H1 (cell line): Measurements from ENCODE around the gene ARID1B. TPM values are rescaled to one million over a fixed set of nuclear protein-coding genes. Genes with fewer than 3 reads are reported as not detected.

Experiments
- CTCF ChIA-PET: fragments of 300-600 bp; sonication (Branson Sonifier 250); formaldehyde crosslinking; loops from one replicate; lab custom pipeline; 2021; ENCODE audit not compliant: partially characterized antibody; lab: Charles Lee
- POLR2A ChIA-PET: fragments of 300-600 bp; sonication (Branson Sonifier 250); formaldehyde crosslinking; loops from one replicate; lab custom pipeline; 2021; ENCODE audit warnings: inconsistent platforms; ENCODE audit not compliant: partially characterized antibody; lab: Charles Lee
- DNase-seq, 2 experiments: peaks; one replicate each; pipeline versions ENCODE4 v3.0.0 to v3.0.0-alpha.2; 2010 to 2022; ENCODE audit warnings: low spot score in 2 of 2, low read depth in 1 of 2, mixed read lengths in 1 of 2
- FAIRE-seq: peaks from 2 replicates; lab custom pipeline; 2011; peaks lifted over from hg19 to GRCh38; lab: Jason Lieb, UNC
- H2AFZ ChIP-seq: 2 replicates; pipeline ENCODE4 v1.8.1; 2012; ENCODE audit warnings: low read length, inconsistent platforms
- H2AK5ac ChIP-seq: 2 replicates; pipeline ENCODE4 v1.6.1; 2013; ENCODE audit warnings: low read depth, low read length
- H2BK120ac ChIP-seq: replicated peaks from 2 replicates; pipeline ENCODE3; 2013; ENCODE audit warnings: low read depth, low read length, inconsistent platforms
- H2BK12ac ChIP-seq: 2 replicates; pipeline ENCODE4 v1.6.1; 2013; ENCODE audit warnings: low read depth, low read length
- H2BK15ac ChIP-seq: 2 replicates; pipeline ENCODE4 v1.6.1; 2013; ENCODE audit warnings: low read length
- H2BK20ac ChIP-seq: 2 replicates; pipeline ENCODE4 v1.6.1; 2013; ENCODE audit warnings: low read length
- H2BK5ac ChIP-seq: 2 replicates; pipeline ENCODE4 v1.6.1; 2013; ENCODE audit warnings: low read depth, low read length
- H3K14ac ChIP-seq: 2 replicates; pipeline ENCODE4 v1.6.1; 2013; ENCODE audit warnings: inconsistent platforms; ENCODE audit not compliant: insufficient read length
- H3K18ac ChIP-seq: 2 replicates; pipeline ENCODE4 v1.6.1; 2013; ENCODE audit warnings: low read length; ENCODE audit errors: extremely low read depth
- H3K23ac ChIP-seq: 2 replicates; pipeline ENCODE4 v1.6.1; 2013; ENCODE audit warnings: inconsistent platforms; ENCODE audit not compliant: insufficient read length
- H3K23me2 ChIP-seq: 2 replicates; pipeline ENCODE4 v1.6.1; 2013; ENCODE audit warnings: low read depth, low read length
- H3K27ac ChIP-seq: 2 replicates; pipeline ENCODE4 v1.6.1; 2011; ENCODE audit warnings: low read depth, low read length, inconsistent platforms
- H3K27me3 ChIP-seq, 4 experiments: replicated peaks in 1 of 4; 1 replicate in 1 of 4; 2 replicates in 3 of 4; pipeline versions ENCODE4 v1.6.1 to v1.8.1; 2011 to 2013; ENCODE audit warnings: low read length in 3 of 4, mild to moderate bottlenecking in 3 of 4, inconsistent platforms in 2 of 4, mixed read lengths in 2 of 4, moderate library complexity in 1 of 4; ENCODE audit not compliant: control insufficient read depth in 3 of 4, insufficient read depth in 3 of 4; ENCODE audit errors: extremely low read depth in 1 of 4
- H3K36me3 ChIP-seq, 4 experiments: 2 replicates each; pipeline versions ENCODE4 v1.6.1 to v1.8.1; 2011 to 2013; ENCODE audit warnings: mild to moderate bottlenecking in 4 of 4, low read length in 3 of 4, moderate library complexity in 2 of 4, control low read depth in 1 of 4, inconsistent platforms in 1 of 4; ENCODE audit not compliant: insufficient read depth in 4 of 4, control insufficient read depth in 2 of 4
- H3K4ac ChIP-seq: replicated peaks from 2 replicates; pipeline ENCODE3; 2013; ENCODE audit warnings: low read length, low read depth, mixed read lengths, inconsistent platforms; ENCODE audit not compliant: insufficient read length
- H3K4me1 ChIP-seq, 4 experiments: replicated peaks in 1 of 4; 1 replicate in 1 of 4; 2 replicates in 3 of 4; pipeline versions ENCODE4 v1.6.1 to v1.8.1; 2011 to 2013; ENCODE audit warnings: low read length in 3 of 4, inconsistent platforms in 2 of 4, mixed read lengths in 1 of 4; ENCODE audit not compliant: insufficient read depth in 4 of 4, control insufficient read depth in 3 of 4
- H3K4me2 ChIP-seq, 2 experiments: 2 replicates each; pipeline versions ENCODE4 v1.6.1 to v1.8.1; 2011 to 2013; ENCODE audit warnings: low read depth in 2 of 2, low read length in 2 of 2, control low read depth in 1 of 2, inconsistent platforms in 1 of 2, mild to moderate bottlenecking in 1 of 2; ENCODE audit not compliant: insufficient read depth in 1 of 2
- H3K4me3 ChIP-seq, 4 experiments: fragments of 200-600, 300-600 bp in 1 of 4; sonication (generic), shearing (Covaris generic), sonication (Bioruptor Twin) in 1 of 4; 2 replicates each; pipeline versions ENCODE4 v1.5.1 to v1.8.1; 2011 to 2016; ENCODE audit warnings: low read length in 4 of 4, low read depth in 3 of 4, control low read depth in 2 of 4, inconsistent platforms in 2 of 4, mild to moderate bottlenecking in 2 of 4, mixed read lengths in 1 of 4, moderate library complexity in 1 of 4; ENCODE audit not compliant: insufficient read depth in 2 of 4; ENCODE audit errors: extremely low read depth in 1 of 4
- H3K56ac ChIP-seq: replicated peaks from 2 replicates; pipeline ENCODE3; 2013; ENCODE audit warnings: low read depth, mild to moderate bottlenecking, mixed read lengths, low read length, inconsistent platforms; ENCODE audit not compliant: insufficient read length
- H3K79me1 ChIP-seq: 2 replicates; pipeline ENCODE4 v1.6.1; 2013; ENCODE audit warnings: low read depth, low read length, control low read depth
- H3K79me2 ChIP-seq, 2 experiments: 2 replicates each; pipeline versions ENCODE4 v1.6.1 to v1.8.1; 2012 to 2013; ENCODE audit warnings: low read length in 2 of 2, mild to moderate bottlenecking in 2 of 2, inconsistent platforms in 1 of 2; ENCODE audit not compliant: insufficient read depth in 2 of 2, control insufficient read depth in 1 of 2
- H3K9ac ChIP-seq, 4 experiments: replicated peaks in 1 of 4; 1 replicate in 1 of 4; 2 replicates in 3 of 4; pipeline versions ENCODE4 v1.6.1 to v1.8.1; 2011 to 2013; ENCODE audit warnings: low read depth in 3 of 4, low read length in 3 of 4, control low read depth in 2 of 4, mild to moderate bottlenecking in 2 of 4, moderate library complexity in 2 of 4, inconsistent platforms in 1 of 4; ENCODE audit errors: extremely low read depth in 1 of 4
- H3K9me3 ChIP-seq, 2 experiments: 2 replicates each; pipeline versions ENCODE4 v1.6.1 to v1.8.1; 2012 to 2013; ENCODE audit warnings: mild to moderate bottlenecking in 2 of 2, moderate library complexity in 2 of 2, control low read depth in 1 of 2, inconsistent platforms in 1 of 2, low read depth in 1 of 2, low read length in 1 of 2, mixed read lengths in 1 of 2; ENCODE audit not compliant: insufficient read depth in 2 of 2
- H4K20me1 ChIP-seq, 2 experiments: replicated peaks in 1 of 2; 2 replicates each; pipeline versions ENCODE3 to v1.8.1; 2011 to 2013; ENCODE audit warnings: inconsistent platforms in 2 of 2, low read length in 2 of 2, mild to moderate bottlenecking in 1 of 2; ENCODE audit not compliant: insufficient read depth in 2 of 2, control insufficient read depth in 1 of 2
- H4K5ac ChIP-seq: 2 replicates; pipeline ENCODE4 v1.6.1; 2013; ENCODE audit warnings: low read length, low read depth, mixed read lengths, inconsistent platforms; ENCODE audit not compliant: insufficient read length
- H4K8ac ChIP-seq: 2 replicates; pipeline ENCODE4 v1.8.0; 2013; ENCODE audit warnings: mild to moderate bottlenecking, moderate library complexity, low read length, inconsistent platforms; ENCODE audit not compliant: insufficient read depth; ENCODE audit errors: extremely low read depth
- H4K91ac ChIP-seq: replicated peaks from 2 replicates; pipeline ENCODE3; 2013; ENCODE audit warnings: low read length, mixed read lengths, inconsistent platforms; ENCODE audit not compliant: insufficient read length
- KDM5A ChIP-seq: fragments of 200-600 bp; IDR thresholded peaks from 2 replicates; pipeline ENCODE4 v1.7.1; 2012; ENCODE audit warnings: mild to moderate bottlenecking, low read length, inconsistent platforms, mixed read lengths
- SP1 ChIP-seq: IDR thresholded peaks from 2 replicates; pipeline ENCODE4 v1.6.1; 2011; ENCODE audit warnings: low read depth, low read length
- WGBS, 2 experiments: shearing (Covaris generic) in 1 of 2; methylation state at CpG; one replicate each; pipeline versions ENCODE4 v1.1.6 to v1.1.7; 2013 to 2015; ENCODE audit warnings: low lambda C conversion rate in 2 of 2, mixed read lengths in 2 of 2, inconsistent platforms in 1 of 2, low coverage in 1 of 2, missing lambda C conversion rate in 1 of 2; ENCODE audit not compliant: insufficient replicate concordance in 2 of 2, insufficient coverage in 1 of 2, insufficient read length in 1 of 2; ENCODE audit errors: extremely low coverage in 1 of 2, missing lambda C conversion rate in 1 of 2; 5-methylcytosine and 5-hydroxymethylcytosine counted together
- polyA plus RNA-seq, 7 experiments: library from polyadenylated mRNA; depleted of rRNA in 3 of 7; stranded (reverse) in 5 of 7; unstranded in 2 of 7; fragments of >200 nt in 5 of 7; fragments of 200-250 nt in 2 of 7; gene quantifications; 1 replicate in 5 of 7; 2 replicates in 1 of 7; 4 replicates in 1 of 7; pipeline versions ENCODE4 v1.2.1 to v1.2.3, GENCODE V29; 2011 to 2013; ENCODE audit warnings: missing spikeins in 2 of 7, mixed read lengths in 2 of 7
- total RNA-seq: library from RNA; stranded (reverse); fragmentation: NEBNext Ultra II Directional; extraction: Animal tissue kit (Norgen Biotek cat#: 25700); gene quantifications from 2 replicates; pipeline ENCODE4 v1.2.1, GENCODE V29; 2021

The ARID1B gene
- total and polyA plus RNA-seq, 2 of the 8 experiments (the other 6 are each of a cell fraction or from before 2014, with no cell fraction given), result 24.3 to 70.3 TPM

- Histone ChIP-seq H3K79me2 (peaks cover 3 to 98% of the 10 kb centered on the region in 2 experiments; a peak in 3 of 4 replicates), H3K27me3 (no peaks in the 10 kb centered on the region), H2BK15ac (no peak overlapping the region), H3K23me2 (no peaks in the 10 kb centered on the region), H3K4me1 (peaks cover 0 to 17% (median 10%) of the 10 kb centered on the region in 4 experiments; a peak in 5 of 7 replicates), H3K9ac (no peak overlapping the region), H3K23ac (no peak overlapping the region), H2AFZ (no peak overlapping the region), H4K5ac (no peak overlapping the region), H3K4me3 (no peak overlapping the region), H4K91ac (no peak overlapping the region), H3K14ac (no peak overlapping the region), H3K4me2 (no peak overlapping the region), H3K9me3 (no peaks in the 10 kb centered on the region), H2BK12ac (no peak overlapping the region), H3K36me3 (no peaks in the 10 kb centered on the region), H2BK20ac (no peak overlapping the region), H3K4ac (no peak overlapping the region), H3K18ac (no peak overlapping the region), H3K56ac (no peak overlapping the region), H4K20me1 (peaks cover 0 to 2% of the 10 kb centered on the region in 2 experiments), H2AK5ac (no peak overlapping the region), H3K79me1 (peaks cover 2% of the 10 kb centered on the region; the same call in 1 of the 2 replicates), H2BK5ac (no peak overlapping the region; the same call in 1 of the 2 replicates), H4K8ac (no peak overlapping the region), H2BK120ac (no peak overlapping the region), H3K27ac (no peak overlapping the region)
- DNase-seq (no peak), FAIRE-seq (peak; percentile 45)
- CTCF ChIA-PET, result interaction anchor here (0.8 to 1.5 kb wide), 3 partner anchors 9 to 96 kb away, joined by 3 to 8 read pairs (median 4); no protein-coding TSS in a partner anchor
- POLR2A ChIA-PET, result interaction anchor here (0.7 to 1.1 kb wide), 3 partner anchors 9 to 13 kb away, joined by 3 read pairs; no protein-coding TSS in a partner anchor
- 86% methylated on average over 2 of the region's 2 CpGs; no CpG with 5 or more reads in 1 of the 2 experiments for WGBS, 2 experiments
- TF ChIP-seq SP1, result no peak
- TF ChIP-seq KDM5A, result no peak
These were observed 113.6 kb downstream of the ARID1B start for GRCh38 chr6:156890627-156891314.
